A549 (cell line): ENCODE results near the gene MSMO1.

ENCODE experiments used
- CTCF ChIP-seq: fragments of >200 bp; sonication (Bioruptor Twin); formaldehyde crosslinking; IDR thresholded peaks from 3 replicates; pipeline ENCODE4 v1.5.1; 2016
- HOXA7 ChIP-seq: fragments of 250-450 bp; sonication (Bioruptor Pico); IDR thresholded peaks from 2 replicates; pipeline ENCODE4 v1.5.0; 2020; ENCODE audit warnings: mild to moderate bottlenecking, moderate library complexity
- NFE2L2 ChIP-seq: fragments of 150-350 bp; conservative IDR thresholded peaks from 2 replicates; pipeline ENCODE4 v1.6.1; 2014; ENCODE audit warnings: low read length
- POLR2A ChIP-seq: IDR thresholded peaks from 2 replicates; pipeline ENCODE4 v1.6.1; 2012; ENCODE audit warnings: mild to moderate bottlenecking, low read length

- TF ChIP-seq HOXA7 (CRISPR knock-in tag) (no peak), CTCF (no peak), NFE2L2 (no peak), POLR2A (no peak)
These were observed 56.2 kb downstream of the MSMO1 start for GRCh38 chr4:165383591-165384073.
